GM19468 (cell line): Measurements from ENCODE around the gene NUP107.
A peak's percentile ranks its signal among the peaks of the same experiment; 100 is the strongest.
"Not testable (repeated sequence)": the region's sequence is repeated elsewhere in the genome, so short reads cannot be mapped to it uniquely, and the experiment has no call there.

Experiments used
- ATAC-seq: cut with Tn5 transposase; IDR thresholded peaks from one replicate; pipeline ENCODE4 v1.9.1; 2021; ENCODE audit warnings: mild to moderate bottlenecking, moderate library complexity, moderate number of reproducible peaks; ENCODE audit not compliant: unreplicated experiment; ENCODE audit errors: extremely low read depth

Gene NUP107

DNA sequence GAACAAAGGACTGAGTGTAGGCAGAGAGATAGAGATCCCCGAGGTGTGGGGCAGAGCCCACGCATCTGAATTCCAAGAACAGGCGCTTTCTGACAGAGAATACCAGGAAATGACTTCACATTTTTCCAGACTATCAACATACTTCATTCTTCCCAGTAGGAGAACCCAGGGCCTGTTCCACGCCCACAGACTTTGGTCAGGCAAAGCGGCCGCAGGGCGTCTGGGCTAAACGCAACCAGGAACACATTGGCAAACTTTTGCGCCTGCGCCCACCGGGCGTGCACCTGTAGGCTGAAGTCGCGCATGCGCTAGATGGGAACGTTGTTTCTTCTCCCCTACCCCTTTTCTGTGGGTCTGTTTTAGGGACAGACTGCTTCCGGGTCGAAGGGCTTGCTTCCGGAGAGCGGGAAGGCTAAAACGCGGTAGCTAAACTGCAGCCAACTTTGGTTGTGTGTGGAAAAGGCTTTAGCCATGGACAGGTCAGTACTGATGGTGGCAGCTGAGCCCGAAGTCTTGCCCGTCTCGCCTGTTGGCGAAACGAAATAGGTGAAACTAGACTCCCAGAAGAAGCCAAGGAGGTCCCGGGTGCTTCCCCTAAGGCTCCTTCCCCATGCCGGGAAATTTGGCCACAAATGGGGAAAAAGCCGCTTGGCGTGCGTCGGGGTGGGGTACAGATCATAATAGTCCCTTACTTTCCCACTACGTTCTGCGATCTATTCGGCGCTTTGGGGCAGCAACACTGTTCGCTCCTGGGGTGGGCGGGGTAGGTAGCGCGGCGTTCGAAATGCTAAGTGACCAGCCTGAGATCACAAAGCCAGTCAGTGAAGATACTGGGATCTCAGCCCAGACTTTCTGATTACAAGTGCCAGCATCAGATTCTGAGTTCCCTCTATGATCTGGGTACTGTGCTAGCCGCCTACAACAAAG lies at the start of gene NUP107:
Gene NUP107, plus strand, starts transcription at position 384 of the 927 bp plus-strand sequence. Its CDS starts 88 bp downstream, at position 472.
- ATAC-seq: peak; percentile 92

DNA sequence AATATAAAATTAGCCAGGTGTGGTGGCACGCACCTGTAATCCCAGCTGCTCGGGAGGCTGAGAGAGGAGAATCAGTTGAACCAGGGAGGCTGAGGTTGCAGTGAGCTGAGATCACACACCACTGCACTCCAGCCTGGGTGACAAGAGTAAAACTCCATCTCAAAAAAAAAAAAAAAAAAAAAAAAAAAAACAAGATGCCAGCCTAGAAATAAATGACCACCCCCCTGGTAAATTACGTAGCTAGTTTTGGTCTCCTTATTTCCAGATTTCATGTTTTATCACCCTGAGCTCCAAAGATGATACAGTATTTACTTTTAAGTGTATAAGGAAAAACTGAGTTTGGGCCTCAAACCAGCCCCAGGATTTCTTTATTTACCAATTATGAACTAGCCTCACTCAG lies 49.3 kb upstream of the NUP107 start:
- ATAC-seq: not testable (repeated sequence)

DNA sequence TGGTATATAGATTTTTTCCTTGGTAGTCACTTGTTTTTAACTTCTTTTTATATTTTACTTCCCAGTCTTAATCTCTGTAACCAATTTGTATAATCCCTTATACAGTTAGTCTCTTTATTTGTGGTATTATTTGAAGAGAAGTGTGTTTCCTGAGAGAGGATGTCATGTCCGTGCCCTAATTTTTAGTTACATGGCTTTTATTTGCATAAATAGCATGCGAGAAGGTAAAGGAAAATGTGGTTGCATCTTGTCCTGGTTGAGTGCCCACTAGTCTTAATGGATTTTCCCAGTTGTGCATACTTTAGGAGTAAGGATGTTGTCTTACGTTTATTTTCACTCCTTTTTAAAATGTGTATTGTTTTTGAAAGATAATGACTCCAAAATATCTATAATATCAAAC lies 48.6 kb upstream of the NUP107 start:
- ATAC-seq: no peak

DNA sequence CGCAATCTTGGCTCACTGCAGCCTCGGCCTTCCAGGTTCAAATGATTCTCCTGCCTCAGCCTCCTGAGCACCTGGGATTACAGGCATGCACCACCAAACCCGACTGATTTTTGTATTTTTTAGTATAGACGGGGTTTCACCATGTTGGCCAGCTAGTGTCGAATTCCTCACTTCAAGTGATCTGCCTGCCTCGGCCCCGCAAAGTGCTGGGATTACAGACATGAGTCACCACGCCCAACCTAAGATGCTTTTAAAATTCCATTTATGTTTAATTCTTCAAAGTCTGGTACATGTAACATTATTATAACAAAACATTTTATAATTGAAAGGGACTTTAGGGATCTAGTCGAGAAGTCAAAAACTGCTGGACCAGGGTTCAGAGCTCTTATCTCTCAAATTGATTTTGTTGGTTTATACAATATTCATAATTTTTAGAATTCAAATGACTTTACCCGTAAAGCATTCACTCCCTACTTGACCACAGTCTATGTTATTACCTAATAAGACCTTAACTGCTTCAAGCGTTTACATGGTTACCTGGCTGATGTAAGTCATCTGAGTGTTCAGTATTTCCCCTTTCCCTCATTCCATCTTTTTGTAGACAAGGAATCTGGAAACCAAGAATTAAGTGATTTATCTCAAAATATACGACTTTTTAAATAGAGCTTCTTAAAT lies 47.9 kb upstream of the NUP107 start:
- no peak for ATAC-seq

DNA sequence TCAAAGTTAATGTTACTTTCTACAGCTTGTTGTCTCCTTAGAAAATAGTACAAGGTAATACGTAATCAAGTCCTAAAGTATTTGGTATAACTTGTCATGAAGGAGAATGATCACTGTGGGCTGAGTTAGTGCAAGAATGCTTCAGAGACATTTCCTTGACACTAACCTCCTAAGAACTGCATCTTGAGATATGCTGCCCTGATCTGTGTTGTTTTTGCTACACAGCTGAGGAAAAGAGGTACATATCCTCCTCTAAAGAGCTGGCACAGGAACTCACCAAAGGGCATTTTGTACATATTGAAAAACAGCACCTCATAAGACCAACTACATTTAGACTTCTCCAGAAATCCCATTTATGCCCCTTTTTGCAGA lies 47.4 kb upstream of the NUP107 start:
- ATAC-seq: no peak

DNA sequence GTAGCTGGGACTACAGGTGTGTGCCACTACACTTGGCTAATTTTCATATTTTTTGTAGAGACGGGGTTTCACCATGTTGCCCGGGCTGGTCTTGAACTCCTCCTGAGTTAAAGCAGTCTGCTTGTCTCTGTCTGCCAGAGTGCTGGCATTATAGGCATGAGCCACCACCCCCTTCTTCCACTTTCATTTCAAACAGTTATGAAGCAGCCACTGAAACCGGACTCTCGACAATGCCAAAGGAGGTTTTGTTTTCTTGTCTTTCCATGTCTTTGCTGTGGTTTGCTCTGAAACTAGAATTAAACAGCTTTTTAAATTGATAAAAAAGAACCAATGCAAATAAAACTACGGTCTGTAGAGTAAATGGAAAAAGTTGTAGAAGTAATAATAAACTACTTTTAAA lies 45.6 kb upstream of the NUP107 start:
- ATAC-seq: peak; percentile 80

DNA sequence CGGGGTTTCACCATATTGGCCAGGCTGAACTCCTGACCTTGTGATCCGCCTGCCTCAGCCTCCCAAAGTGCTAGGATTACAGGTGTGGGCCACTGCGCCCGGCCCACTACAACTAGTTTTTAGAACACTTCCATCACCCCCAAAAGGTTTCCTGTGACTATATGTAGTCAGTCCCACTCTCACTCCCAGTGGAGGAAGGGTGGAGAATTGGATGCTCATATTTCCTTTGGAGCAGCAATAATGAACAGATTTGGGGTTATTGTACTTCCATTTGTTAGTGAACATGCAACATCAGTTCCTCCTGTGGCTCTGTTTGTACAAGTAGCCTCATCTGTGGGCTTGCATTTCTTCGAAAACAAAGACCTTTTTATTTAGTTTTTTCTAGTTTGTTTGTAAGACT lies 40.3 kb upstream of the NUP107 start:
- no peak for ATAC-seq

DNA sequence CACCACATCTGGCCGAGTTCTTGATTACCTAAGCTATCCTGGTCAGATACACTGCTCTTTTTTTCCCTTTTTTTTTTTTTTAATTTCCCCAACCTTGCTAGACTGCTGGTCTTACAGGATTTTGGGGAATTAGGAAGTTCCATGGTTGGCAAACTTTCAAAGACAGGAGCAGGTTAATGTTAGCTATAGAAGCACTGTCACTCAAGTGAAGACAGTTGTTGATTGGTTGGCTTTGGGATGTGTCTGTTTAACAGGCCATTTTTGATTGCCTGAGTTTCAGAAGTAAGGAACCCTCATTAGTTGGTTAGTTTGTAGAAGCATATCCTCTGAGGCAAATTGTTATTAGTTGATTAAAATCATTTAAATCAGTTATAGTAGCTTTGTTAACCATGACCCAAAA lies 39.3 kb upstream of the NUP107 start:
- no peak for ATAC-seq

DNA sequence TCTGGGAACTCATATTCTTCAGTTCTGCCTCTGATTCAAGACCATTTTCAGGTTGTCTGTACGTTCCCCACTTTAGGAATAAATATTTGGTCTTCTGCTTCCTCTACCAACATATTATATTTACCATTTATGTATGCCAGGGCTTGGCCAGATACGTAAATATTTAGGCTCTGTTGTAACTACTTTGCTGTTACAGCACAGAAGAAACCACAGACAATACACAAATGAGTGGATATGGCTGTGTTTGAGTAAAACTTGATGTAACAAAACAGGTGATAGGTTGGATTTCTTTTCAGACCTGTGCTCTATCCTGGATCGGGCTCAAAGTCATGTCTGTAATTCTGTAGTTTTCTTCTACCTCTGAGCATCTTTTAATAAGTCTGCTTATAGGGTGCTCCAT lies 38.6 kb upstream of the NUP107 start:
- ATAC-seq: no peak

DNA sequence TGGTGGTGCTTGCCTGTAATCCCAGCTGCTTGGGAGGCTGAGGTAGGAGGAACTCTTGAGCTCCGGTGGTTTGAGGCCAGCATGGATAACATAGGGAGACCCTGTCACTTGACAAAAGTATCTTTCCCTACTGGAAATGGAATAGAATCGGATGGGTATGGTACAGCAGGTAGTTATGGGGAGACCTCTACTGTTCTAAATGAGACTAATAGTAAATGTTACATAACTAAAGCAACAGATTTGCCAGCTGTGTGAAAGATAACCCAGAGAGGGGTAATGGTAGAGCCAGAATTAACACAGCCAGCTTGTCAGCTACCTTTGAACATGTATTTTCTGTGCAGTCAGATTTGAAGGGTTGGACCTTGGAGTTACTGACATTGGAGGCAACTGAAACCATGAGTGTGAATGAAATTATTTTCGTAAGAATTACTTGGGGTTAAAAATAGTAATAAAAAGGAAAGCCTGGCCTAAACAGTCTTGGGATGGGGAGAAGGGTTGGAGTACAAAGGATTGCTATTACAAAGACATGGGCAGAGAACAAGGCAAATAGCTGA lies 21.7 kb upstream of the NUP107 start:
- ATAC-seq: no peak

DNA sequence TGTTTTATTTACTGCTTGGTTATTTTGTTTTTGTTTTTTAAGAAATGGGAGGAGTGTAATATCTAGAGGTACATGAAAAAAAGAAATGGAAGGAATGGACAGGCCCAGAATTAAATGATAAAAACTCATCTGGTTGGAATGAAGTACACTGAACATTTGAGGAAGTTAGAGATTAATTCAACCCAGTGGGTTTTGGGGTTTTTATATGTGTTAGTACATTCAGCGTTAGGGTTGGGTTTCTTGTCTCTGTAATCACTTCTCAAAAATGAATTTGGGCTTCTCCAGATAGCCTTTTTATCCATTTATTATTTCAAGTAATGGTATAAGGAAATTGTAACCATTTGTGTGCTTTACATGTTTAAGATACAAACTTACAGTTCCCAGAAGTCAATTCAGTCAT lies 19.5 kb upstream of the NUP107 start:
- ATAC-seq: no peak

DNA sequence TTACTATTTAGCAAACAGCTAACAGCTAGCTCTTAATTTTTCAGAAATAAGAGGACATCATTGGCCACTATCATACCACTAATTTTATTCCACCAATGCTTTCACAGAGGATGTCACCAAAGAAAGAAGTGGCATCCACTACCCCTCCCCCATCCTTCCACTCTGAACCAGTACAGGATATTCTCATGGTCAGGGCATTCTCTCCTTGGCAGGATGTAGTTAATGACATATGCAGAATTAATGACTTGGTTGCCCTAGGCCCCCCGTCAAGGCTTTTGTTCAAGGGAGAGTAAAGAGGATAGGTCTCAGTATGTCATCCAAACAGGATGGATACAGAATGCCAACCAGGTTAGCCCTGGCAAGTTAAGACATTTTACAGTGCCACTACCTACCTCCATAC lies 18.9 kb upstream of the NUP107 start:
- no peak for ATAC-seq

DNA sequence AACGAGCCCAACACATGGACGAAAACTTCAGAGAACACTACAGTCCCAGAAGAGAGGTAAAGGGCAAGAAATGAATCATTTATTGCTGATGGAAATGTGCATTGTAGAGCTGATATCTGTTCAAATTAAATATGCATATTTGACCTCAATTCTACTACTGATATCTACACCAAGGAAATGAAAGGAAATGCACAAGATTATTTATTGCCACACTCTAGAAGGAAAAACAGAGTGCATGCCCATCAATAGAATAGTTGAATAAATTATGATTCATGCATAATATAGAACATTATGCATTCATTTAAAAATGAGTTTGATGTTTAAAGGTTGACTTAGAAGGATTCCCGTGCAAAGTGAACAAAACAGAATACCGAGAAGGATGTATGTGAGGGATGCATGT lies 15.6 kb upstream of the NUP107 start:
- ATAC-seq: no peak

DNA sequence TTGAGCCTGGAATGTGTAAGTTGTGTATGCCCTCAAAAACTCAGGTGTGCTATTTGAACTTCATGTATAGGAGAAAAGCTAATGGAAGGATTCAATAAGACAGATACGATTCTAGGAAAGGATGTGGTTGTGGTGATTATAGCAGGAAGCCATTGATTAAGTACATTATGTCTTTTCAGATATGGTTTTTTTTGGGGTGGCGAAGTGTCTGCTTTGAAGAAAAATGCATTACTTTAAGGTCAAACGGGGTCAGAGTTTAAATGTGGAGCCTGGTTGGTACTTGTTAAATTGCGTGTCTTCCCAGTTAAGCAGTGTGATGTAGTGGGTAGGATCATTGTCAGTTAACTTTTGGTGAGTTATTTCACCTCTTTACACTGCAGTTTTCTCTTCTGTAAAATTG lies 13.0 kb upstream of the NUP107 start:
- no peak for ATAC-seq

DNA sequence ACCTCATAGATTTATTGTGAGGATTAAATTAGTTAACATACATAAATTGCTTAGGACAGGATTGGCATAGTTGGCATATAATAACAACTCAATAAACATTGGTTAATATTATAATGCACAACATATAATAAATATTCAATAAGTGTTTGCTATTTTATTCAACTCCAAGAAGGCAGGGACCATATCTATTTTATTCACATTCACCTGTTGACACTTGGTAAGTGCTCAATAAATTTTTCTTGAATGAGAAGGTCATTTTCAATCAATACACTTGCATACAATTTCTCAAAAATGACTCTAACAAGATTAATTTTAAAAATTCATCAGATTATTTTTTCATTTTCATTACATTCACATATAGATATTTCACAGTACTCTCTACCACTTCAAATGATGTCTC lies 12.4 kb upstream of the NUP107 start:
- no peak for ATAC-seq

DNA sequence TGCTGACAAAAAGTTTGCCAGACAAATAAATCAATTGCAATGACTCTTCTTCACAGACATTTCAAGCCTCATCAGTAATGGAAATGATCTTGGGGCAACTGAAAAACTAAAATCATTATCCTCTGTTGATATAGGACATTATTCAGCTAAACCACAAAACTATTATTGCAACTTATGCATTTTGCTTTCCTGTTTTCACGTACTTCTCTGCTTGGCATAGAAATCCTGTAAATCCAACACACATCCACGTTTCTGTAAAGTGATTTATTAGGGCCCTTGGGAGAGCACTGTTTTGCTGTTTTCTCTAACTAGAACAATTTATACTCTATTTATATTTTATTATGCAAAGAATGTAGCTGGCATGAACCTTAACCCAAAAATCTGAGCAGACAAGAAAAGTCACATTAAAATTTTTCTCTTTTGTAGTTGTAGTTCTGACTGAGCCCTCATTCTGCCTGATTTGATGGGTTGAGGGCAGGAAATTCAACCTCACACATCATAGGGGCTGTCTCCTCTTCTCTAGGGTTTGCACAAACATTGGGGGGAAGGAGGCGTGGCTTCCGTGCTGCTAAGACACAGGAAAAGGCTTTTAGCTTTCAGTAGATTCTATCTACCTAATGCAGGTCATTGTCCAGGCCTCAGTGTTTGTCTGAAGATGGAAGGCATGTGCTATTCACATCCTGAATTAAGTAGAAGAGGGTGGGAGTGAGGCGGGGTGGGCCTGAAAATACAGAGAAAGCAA lies 11.5 kb upstream of the NUP107 start:
- ATAC-seq: no peak

DNA sequence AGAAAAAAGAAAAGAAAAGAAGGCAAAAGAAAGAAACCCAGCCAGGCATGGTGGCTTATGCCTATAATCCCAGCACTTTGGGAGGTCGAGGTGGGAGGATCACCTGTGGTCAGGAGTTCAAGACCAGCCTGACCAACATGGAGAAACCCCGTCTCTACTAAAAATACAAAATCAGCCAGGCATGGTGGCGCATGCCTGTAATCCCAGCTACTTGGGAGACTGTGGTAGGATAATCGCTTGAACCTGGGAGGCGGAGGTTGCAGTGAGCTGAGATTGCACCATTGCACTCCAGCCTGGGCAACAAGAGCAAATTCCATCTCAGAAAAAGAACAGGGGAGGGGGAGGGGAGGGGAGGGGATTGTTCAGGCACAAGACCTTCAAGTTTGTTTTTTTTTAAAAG lies 9.9 kb upstream of the NUP107 start:
- ATAC-seq: not testable (repeated sequence)

DNA sequence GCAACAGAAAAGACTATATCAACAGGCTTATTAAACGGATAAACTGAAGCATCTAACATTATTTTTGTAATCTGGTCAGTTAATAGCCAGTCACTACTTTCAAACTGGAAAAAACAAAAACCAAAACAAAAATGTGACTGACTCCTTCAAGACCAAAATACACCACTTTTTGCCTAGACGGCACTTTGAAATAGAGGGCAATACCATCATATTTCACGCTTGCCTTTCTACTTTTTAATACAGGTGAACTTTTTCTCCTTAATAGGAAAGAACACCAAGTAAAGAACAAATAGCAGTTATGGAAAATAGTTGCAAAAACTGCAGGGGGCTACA lies 550 bp upstream of the NUP107 start:
- no peak for ATAC-seq

DNA sequence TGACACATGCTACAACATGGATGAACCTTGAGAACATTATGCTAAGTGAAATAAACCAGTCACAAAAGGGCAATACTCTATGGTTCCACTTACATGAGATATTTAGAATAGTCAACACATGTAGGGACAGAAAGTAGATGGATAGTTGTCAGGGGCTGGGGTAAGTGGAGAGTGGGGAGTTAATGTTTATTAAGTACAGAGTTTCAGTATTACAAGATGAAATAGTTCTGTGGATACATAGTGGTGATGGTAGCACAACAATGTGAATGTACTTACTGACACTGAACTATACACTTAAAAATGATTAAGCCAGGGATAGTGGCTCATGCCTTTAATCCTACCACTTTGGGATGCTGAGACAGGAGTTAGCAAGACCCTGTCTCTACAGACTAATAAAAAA lies 8.7 kb downstream of the NUP107 start:
- ATAC-seq: no peak

DNA sequence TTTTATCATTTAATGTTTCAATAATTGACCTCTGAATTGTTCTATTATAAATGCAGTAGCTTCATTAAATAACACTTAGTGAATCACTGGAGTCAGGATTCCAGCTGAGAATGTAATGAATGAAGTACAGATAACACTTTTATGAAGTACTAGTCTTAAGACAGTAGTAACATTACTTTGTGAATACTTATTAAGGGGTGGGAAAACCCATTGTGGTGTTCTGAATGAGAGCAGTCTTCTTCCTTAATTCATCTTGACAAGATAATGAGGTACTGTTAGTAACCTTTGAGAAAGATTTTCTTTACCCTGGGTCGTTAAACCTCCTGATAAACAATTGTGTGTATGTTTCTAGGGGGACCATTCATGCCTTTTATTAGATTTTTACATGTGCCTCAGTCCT lies 12.7 kb downstream of the NUP107 start:
- no peak for ATAC-seq

DNA sequence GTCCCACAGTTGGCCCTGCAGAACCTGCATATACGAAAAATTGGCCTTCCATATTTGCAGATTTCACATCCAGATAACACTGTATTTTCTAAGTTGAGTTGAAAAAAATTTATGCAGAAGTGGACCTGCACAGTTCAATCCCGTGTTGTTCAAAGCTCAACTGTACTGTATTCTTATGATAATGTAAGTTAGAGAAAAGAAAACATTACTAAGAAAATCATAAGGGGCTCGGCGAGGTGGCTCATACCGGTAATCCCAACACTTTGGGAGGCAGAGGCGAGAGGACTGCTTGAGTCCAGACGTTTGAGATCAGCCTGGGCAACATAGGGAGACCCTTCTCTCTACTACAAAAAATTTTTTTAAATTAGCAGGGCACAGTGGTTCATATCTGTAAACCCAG lies 41.0 kb downstream of the NUP107 start:
- ATAC-seq: no peak
